IMR-90 (cell line): Measurements from ENCODE around the gene NHSL1. TPM values are rescaled to one million over a fixed set of nuclear protein-coding genes. Genes with fewer than 3 reads are reported as not detected.

ENCODE experiments used
- ATAC-seq: fragments of 200-7000 bp; cut with Tn5 transposase; 2 replicates; pipeline ENCODE4 v1.9.1; 2020; ENCODE audit warnings: low read depth, mild to moderate bottlenecking, moderate library complexity
- BruUV-seq: library from RNA; stranded (reverse); fragments of 400-500 nt; replicated peaks from 2 replicates; lab custom pipeline; 2021; lab: Mats Ljungman, UMichigan
- CTCF ChIA-PET: fragments of 300-600 bp; formaldehyde crosslinking; extraction: SDS; loops from one replicate; lab custom pipeline; 2021; ENCODE audit warnings: antibody characterized with exemption; lab: Yijun Ruan, JAX
- POLR2A ChIA-PET: fragments of 300-600 bp; sonication (Branson Sonifier 250); formaldehyde crosslinking; loops from one replicate; lab custom pipeline; 2022; ENCODE audit warnings: antibody characterized with exemption; ENCODE audit not compliant: unreplicated experiment; lab: Charles Lee
- DNase-seq: peaks from one replicate; pipeline ENCODE4 v3.0.0; 2013
- H2AFZ ChIP-seq: replicated peaks from 2 replicates; pipeline ENCODE3; 2013; ENCODE audit warnings: low read length, mild to moderate bottlenecking; ENCODE audit not compliant: poor library complexity
- H2AK5ac ChIP-seq: 2 replicates; pipeline ENCODE4 v1.6.1; 2013; ENCODE audit warnings: low read depth, low read length, inconsistent platforms
- H2AK9ac ChIP-seq: replicated peaks from 2 replicates; pipeline ENCODE3; 2013; ENCODE audit warnings: mild to moderate bottlenecking, low read depth, low read length, moderate library complexity; ENCODE audit not compliant: poor library complexity
- H2BK120ac ChIP-seq: 2 replicates; pipeline ENCODE4 v1.6.1; 2013; ENCODE audit warnings: low read depth, low read length, inconsistent platforms
- H2BK15ac ChIP-seq: 3 replicates; pipeline ENCODE4 v1.6.1; 2013; ENCODE audit warnings: low read depth, low read length, inconsistent platforms
- H2BK20ac ChIP-seq: 2 replicates; pipeline ENCODE4 v1.6.1; 2013; ENCODE audit warnings: low read depth, mild to moderate bottlenecking, inconsistent platforms, low read length, moderate library complexity
- H2BK5ac ChIP-seq: 2 replicates; pipeline ENCODE4 v1.6.1; 2013; ENCODE audit warnings: mild to moderate bottlenecking, low read depth, low read length, inconsistent platforms; ENCODE audit not compliant: poor library complexity, severe bottlenecking
- H3K14ac ChIP-seq: replicated peaks from 2 replicates; pipeline ENCODE4 v1.6.1; 2013; ENCODE audit warnings: low read depth, low read length, inconsistent platforms
- H3K18ac ChIP-seq: 2 replicates; pipeline ENCODE4 v1.6.1; 2013; ENCODE audit warnings: low read depth, low read length, control low read depth
- H3K23ac ChIP-seq: 2 replicates; pipeline ENCODE4 v1.6.1; 2013; ENCODE audit warnings: low read depth, low read length, inconsistent platforms
- H3K27ac ChIP-seq: 2 replicates; pipeline ENCODE4 v1.5.1; 2013; ENCODE audit warnings: mild to moderate bottlenecking, control low read depth, low read length; ENCODE audit not compliant: insufficient read depth
- H3K27me3 ChIP-seq: 2 replicates; pipeline ENCODE4 v1.6.1; 2013; ENCODE audit warnings: low read length; ENCODE audit not compliant: control insufficient read depth, insufficient read depth
- H3K36me3 ChIP-seq: 2 replicates; pipeline ENCODE4 v1.6.1; 2013; ENCODE audit warnings: low read length, mixed read lengths; ENCODE audit not compliant: control insufficient read depth, insufficient read depth
- H3K4ac ChIP-seq: 2 replicates; pipeline ENCODE4 v1.6.1; 2013; ENCODE audit warnings: low read depth, low read length, inconsistent platforms
- H3K4me1 ChIP-seq: 2 replicates; pipeline ENCODE4 v1.6.1; 2013; ENCODE audit warnings: low read length, mixed read lengths; ENCODE audit not compliant: control insufficient read depth, insufficient read depth
- H3K4me2 ChIP-seq: 2 replicates; pipeline ENCODE4 v1.6.1; 2013; ENCODE audit warnings: low read depth, mild to moderate bottlenecking, control low read depth, low read length, moderate library complexity
- H3K4me3 ChIP-seq: 2 replicates; pipeline ENCODE4 v1.5.1; 2013; ENCODE audit warnings: low read depth, mild to moderate bottlenecking, control low read depth, low read length, moderate library complexity; ENCODE audit not compliant: insufficient read depth
- H3K56ac ChIP-seq: 2 replicates; pipeline ENCODE4 v1.6.1; 2013; ENCODE audit warnings: low read length, inconsistent platforms; ENCODE audit not compliant: insufficient read depth; ENCODE audit errors: extremely low read depth
- H3K79me1 ChIP-seq, 2 experiments: 2 replicates each; pipeline ENCODE4 v1.6.1; 2013; ENCODE audit warnings: low read length in 2 of 2, inconsistent platforms in 1 of 2, low read depth in 1 of 2
- H3K9ac ChIP-seq: 2 replicates; pipeline ENCODE4 v1.6.1; 2013; ENCODE audit warnings: low read depth, low read length, control low read depth
- H3K9me1 ChIP-seq: 2 replicates; pipeline ENCODE4 v1.6.1; 2013; ENCODE audit warnings: low read length, inconsistent platforms; ENCODE audit not compliant: insufficient read depth
- H3K9me3 ChIP-seq: 2 replicates; pipeline ENCODE4 v1.6.1; 2013; ENCODE audit warnings: low read length; ENCODE audit not compliant: control insufficient read depth, insufficient read depth
- H4K20me1 ChIP-seq: 2 replicates; pipeline ENCODE4 v1.6.1; 2013; ENCODE audit warnings: low read length, inconsistent platforms; ENCODE audit not compliant: insufficient read depth
- H4K5ac ChIP-seq: 2 replicates; pipeline ENCODE4 v1.6.1; 2013; ENCODE audit warnings: mild to moderate bottlenecking, low read depth, low read length, control low read depth
- H4K8ac ChIP-seq, 2 experiments: 2 replicates each; pipeline ENCODE4 v1.6.1; 2013; ENCODE audit warnings: low read depth in 2 of 2, low read length in 2 of 2, control low read depth in 1 of 2, inconsistent platforms in 1 of 2
- H4K91ac ChIP-seq: 2 replicates; pipeline ENCODE4 v1.6.1; 2013; ENCODE audit warnings: low read depth, low read length, inconsistent platforms; ENCODE audit not compliant: insufficient read depth
- BHLHE40 ChIP-seq: fragments of 150-350 bp; IDR thresholded peaks from 2 replicates; pipeline ENCODE4 v1.6.1; 2016; ENCODE audit warnings: mild to moderate bottlenecking, low read depth, low read length
- CEBPB ChIP-seq: IDR thresholded peaks from 2 replicates; pipeline ENCODE4 v1.6.1; 2012; ENCODE audit warnings: low read depth, low read length, improper control_type of control experiment
- CHD1 ChIP-seq: IDR thresholded peaks from 2 replicates; pipeline ENCODE4 v1.6.1; 2012; ENCODE audit warnings: low read depth, low read length, improper control_type of control experiment
- MAFK ChIP-seq: IDR thresholded peaks from 2 replicates; pipeline ENCODE4 v1.6.1; 2012; ENCODE audit warnings: low read depth, low read length, improper control_type of control experiment
- MAZ ChIP-seq: IDR thresholded peaks from 2 replicates; pipeline ENCODE4 v1.6.1; 2012; ENCODE audit warnings: low read depth, mild to moderate bottlenecking, low read length, improper control_type of control experiment, moderate library complexity, borderline replicate concordance
- RCOR1 ChIP-seq: IDR thresholded peaks from 2 replicates; pipeline ENCODE4 v1.6.1; 2012; ENCODE audit warnings: mild to moderate bottlenecking, low read length, improper control_type of control experiment; ENCODE audit not compliant: insufficient replicate concordance
- RFX5 ChIP-seq: IDR thresholded peaks from 2 replicates; pipeline ENCODE4 v1.8.0; 2012; ENCODE audit warnings: low read depth, mild to moderate bottlenecking, low read length, moderate library complexity
- SMC3 ChIP-seq: fragments of 150-350 bp; IDR thresholded peaks from 2 replicates; pipeline ENCODE4 v1.6.1; 2016; ENCODE audit warnings: low read depth, mild to moderate bottlenecking, antibody characterized with exemption, low read length, moderate library complexity
- WGBS, 2 experiments: methylation state at CpG; one replicate each; pipeline versions ENCODE4 v1.1.5 to v1.1.7; 2013; ENCODE audit warnings: missing lambda C conversion rate in 2 of 2; ENCODE audit not compliant: insufficient read length in 1 of 2; ENCODE audit errors: extremely low coverage in 2 of 2; 5-methylcytosine and 5-hydroxymethylcytosine counted together
- dilution Hi-C: fragments of 300-500 bp; cut with HindIII; formaldehyde crosslinking; loops from one replicate; pipeline ENCODE4 v1.14.3; 2018; ENCODE audit warnings: low sequenced_read_pairs; ENCODE audit not compliant: unreplicated experiment
- in situ Hi-C: fragments of 300-500 bp; cut with MboI; formaldehyde crosslinking; loops from 3 replicates; pipeline ENCODE4 v1.14.3; 2019; ENCODE audit warnings: low sequenced_read_pairs, inconsistent platforms, mixed read lengths
- intact Hi-C: fragments of 100-400 bp; cut with micrococcal nuclease; formaldehyde crosslinking; loops from 2 replicates; pipeline ENCODE4 v1.10.0; 2022
- polyA plus RNA-seq, 3 experiments: library from polyadenylated mRNA; depleted of rRNA; stranded (reverse); fragments of >200 nt; gene quantifications; 2 replicates each; pipeline ENCODE4 v1.2.3, GENCODE V29; 2012; ENCODE audit warnings: low replicate concordance in 1 of 3
- total RNA-seq: library from RNA; depleted of rRNA; stranded (reverse); fragments of >200 nt; gene quantifications from 2 replicates; pipeline ENCODE4 v1.2.3, GENCODE V29; 2012

NHSL1 gene
- total and polyA plus RNA-seq, 2 of the 4 experiments (the other 2 are of a cell fraction), result 5.6 to 7.2 TPM

DNA sequence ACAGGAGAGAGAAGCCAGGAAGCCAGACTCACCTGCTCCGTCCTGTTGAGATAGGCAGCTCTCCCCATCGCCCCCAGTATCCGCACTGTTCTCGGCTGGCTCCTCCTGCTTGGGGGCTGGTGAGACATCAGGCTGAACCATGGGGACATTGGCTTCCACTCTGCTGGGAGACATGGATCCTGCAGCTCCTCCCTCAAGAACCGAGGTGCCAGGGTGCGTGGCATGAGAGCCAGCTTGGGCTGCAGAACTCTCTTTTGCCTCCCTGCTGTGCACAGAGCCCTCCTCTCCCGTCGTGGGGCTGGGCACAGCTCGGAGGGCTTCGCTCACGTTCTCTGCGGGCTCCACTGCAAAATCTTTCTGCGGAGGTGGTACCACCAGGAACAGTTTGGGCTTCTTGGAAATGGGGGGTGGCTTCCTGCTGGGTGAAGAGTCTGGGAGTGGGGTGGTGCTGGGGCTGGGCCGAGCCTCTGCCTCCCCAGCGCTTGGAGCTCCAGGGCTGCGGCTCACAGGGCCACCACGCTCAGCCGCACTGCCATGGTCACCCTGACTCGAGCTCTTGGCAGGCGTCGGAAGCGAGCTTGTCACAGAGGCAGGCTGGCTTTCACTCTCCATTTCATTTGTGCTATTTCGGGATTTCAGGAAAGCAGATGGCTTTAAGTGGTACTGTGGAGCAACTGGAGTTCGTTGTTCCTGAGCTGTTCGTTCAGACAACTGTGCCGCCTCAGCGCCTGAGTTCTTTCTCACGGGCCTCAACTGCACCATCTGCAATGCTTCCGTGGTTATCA lies 68.7 kb downstream of the NHSL1 start:
- WGBS, 2 experiments, result 94% methylated on average over 12 of the region's 29 CpGs; no CpG with 5 or more reads in 1 of the 2 experiments

More for the DNA sequence above, 68.7 kb downstream of the NHSL1 start:
- H4K91ac ChIP-seq, result no peak overlapping the region
- no peak overlapping the region; the same call in 1 of the 2 replicates for H2BK20ac ChIP-seq
- H2AK5ac ChIP-seq, result no peak overlapping the region
- no peaks in the 10 kb centered on the region for H4K20me1 ChIP-seq
- H3K27ac ChIP-seq, result no peak overlapping the region
- DNase-seq, result no peak
- no peak overlapping the region for H3K4me2 ChIP-seq
- intact Hi-C loops (no loop called here), in situ Hi-C loops (loop anchor here (5.0 kb wide), 3 partner anchors 82 to 332 kb away; no protein-coding TSS in a partner anchor), dilution Hi-C loops (no loop called here)
- H2AFZ ChIP-seq, result no peak overlapping the region
- POLR2A ChIA-PET, result no interaction called here
- H3K18ac ChIP-seq, result no peak overlapping the region
- H2BK120ac ChIP-seq, result no peak overlapping the region
- no TSS peak for BruUV-seq
- H2BK5ac ChIP-seq, result no peak overlapping the region
- no peak overlapping the region for H2AK9ac ChIP-seq
- H3K9me1 ChIP-seq, result peaks cover 6% of the 10 kb centered on the region
- no peaks in the 10 kb centered on the region for H3K27me3 ChIP-seq
- no peak overlapping the region for H3K4me3 ChIP-seq
- H3K9ac ChIP-seq, result no peak overlapping the region
- ATAC-seq, result no peak
- H3K4me1 ChIP-seq, result peaks cover 7% of the 10 kb centered on the region; the same call in 1 of the 2 replicates
- H4K5ac ChIP-seq, result no peak overlapping the region
- H2BK15ac ChIP-seq, result no peak overlapping the region
- no peak overlapping the region for H3K4ac ChIP-seq
- no peak overlapping the region for H4K8ac ChIP-seq
- no peaks in the 10 kb centered on the region for H3K79me1 ChIP-seq
- CTCF ChIA-PET, result interaction anchor here (1.1 to 2.5 kb wide), 2 partner anchors 14 to 79 kb away, joined by 3 to 8 read pairs; no protein-coding TSS in a partner anchor
- no peaks in the 10 kb centered on the region for H3K9me3 ChIP-seq
- H3K56ac ChIP-seq, result no peak overlapping the region
- peaks cover 11% of the 10 kb centered on the region for H3K36me3 ChIP-seq
- no peak for TF ChIP-seq CEBPB
- TF ChIP-seq SMC3, result no peak
- no peak for TF ChIP-seq MAZ
- no peak for TF ChIP-seq MAFK
- TF ChIP-seq RCOR1, result no peak
- TF ChIP-seq CHD1, result no peak
- TF ChIP-seq RFX5, result no peak
- TF ChIP-seq BHLHE40, result no peak
- no peak overlapping the region for H3K23ac ChIP-seq
- no peak overlapping the region for H3K14ac ChIP-seq
